GM12801 (cell line): ENCODE data around the gene FPR3.

ENCODE experiments used
- CTCF ChIP-seq: IDR thresholded peaks from one replicate; pipeline ENCODE4 v1.5.1; 2011; ENCODE audit warnings: control low read depth; ENCODE audit not compliant: insufficient read length; ENCODE audit errors: extremely low read depth

FPR3 gene

DNA sequence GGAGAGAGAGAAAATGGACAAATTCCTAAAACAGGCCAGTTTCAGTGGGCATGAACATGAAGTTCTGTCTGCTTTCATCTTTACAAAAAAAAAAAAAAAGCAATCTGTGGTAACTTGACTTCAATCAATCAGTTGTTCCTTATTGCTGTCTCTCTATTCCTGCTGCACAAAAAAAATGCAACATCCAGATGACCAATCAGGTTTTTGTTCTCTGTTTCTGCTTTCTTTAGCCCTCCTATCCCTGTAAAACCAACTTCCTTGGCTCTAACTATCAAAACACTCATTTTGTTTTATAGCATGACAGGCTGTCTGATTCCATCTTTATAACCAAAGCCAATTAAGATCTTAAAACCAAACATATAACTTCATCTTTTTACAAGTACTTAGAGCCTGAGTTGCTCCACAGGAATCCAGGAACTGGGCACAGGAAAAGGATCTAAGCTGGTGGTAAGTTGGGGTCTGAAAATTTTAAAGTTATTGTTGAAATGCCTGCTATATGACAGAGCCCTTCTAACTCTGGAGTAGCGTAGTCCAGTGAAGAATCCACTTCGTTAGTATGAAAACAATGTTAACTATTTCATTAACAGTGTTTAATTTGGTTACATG lies at the start of gene FPR3:
Gene FPR3, plus strand, starts transcription at position 273 of the 606 bp plus-strand sequence. CDS start 28,592 bp downstream, outside the sequence.
- no peak for TF ChIP-seq CTCF

GRCh38 chr19:51746731-51747130 lies 48.2 kb upstream of the FPR3 start:
- TF ChIP-seq CTCF = no peak

DNA sequence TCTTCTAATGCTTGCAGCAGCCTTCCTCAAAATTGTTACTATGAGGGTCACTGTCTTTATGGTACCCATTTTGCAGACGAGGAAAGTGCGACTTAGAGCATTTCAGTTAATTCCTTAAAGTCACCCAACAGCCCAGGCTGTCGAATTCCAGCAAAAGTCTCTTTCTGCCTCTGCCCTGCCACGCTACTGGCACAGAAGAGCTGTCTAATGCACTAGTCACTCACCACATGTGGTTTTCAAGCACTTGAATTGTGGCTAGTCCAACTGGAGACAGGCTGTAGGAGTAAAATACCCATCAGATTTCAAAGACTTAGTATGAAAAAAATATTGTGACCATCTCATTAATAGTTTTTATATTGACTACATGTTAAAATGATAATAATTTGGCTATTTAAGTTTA lies 45.0 kb upstream of the FPR3 start:
- no peak for TF ChIP-seq CTCF

DNA sequence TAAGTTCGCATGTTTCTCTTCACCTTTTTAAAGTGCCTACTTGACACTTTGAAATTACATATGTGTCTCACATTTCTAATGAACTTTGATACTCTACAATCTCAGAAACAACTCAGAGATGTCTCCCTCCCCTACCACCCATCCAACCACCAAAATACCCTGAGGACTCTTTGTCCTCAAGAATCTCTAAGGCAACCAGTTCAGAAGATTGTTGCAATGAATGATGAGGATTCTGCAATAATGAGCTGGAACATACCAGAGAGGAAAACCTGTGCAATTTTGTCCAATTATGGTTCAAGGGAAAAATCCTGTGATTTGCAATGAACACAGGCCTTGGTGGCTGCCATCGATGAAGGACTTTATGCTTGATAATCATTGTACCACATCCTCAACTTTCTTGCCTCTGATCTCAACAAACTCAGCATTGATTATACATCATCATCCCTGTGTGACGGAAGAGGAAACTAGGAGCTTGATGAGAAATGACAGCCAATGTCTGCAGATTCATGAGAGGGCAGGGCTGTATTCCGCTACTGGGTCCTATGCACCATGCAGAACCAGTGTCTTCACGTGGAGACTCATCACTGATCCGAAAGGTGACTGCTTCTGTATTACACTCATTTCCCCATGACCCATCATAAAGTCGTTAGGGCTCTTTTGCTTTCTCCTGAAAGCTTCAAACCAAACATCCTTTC lies 44.4 kb upstream of the FPR3 start:
- TF ChIP-seq CTCF = no peak

- no peak for TF ChIP-seq CTCF
Measured at GRCh38 chr19:51751655-51752054, 43.3 kb upstream of the FPR3 start, which contains the start of gene FPR1. TSS of gene FPR1 (minus strand) at chr19:51751878. CDS start at chr19:51746994, 4,884 bp downstream.

DNA sequence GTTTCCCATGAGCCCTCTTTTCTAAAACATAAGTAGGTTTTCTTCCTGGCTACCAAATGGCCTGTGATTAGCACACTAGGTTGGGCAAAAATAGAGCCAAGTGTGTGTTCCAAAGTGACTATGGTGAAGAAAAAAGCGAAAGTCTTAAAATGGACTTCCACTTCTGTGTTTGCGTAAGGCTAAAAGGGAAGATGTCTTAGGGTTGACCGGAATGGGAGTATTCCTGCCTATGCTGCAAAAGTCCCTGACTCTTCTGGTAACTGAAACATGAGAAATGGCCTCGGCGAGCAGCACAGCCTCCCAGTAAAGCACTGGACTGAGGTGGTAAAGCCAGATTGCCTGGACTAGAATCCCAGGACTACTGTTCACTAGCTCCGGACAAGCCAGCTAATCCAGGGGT lies 40.8 kb upstream of the FPR3 start:
- no peak for TF ChIP-seq CTCF

DNA sequence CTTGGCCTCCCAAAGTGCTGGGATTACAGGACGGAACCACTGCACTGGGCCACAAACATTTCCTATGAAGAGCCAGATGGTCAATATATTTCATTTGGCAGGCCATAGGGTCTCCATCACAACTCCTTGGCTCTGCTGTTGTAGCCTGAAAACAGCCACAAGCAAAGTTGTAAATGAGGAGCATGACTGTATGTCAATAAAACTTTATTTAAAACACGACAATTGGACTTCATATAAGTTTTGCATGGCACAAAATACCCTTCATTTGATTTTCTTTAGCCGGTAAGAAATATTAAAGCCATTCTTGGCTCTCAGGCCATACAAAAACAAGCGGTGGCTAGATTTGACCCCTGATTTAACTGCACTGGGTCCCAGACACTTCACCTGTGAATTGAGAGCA lies 40.2 kb upstream of the FPR3 start:
- TF ChIP-seq CTCF = no peak
